Fibroblast of the aortic adventitia (primary cell): ENCODE results near the gene SLC44A5. TPM values are rescaled to one million over a fixed set of nuclear protein-coding genes. Genes with fewer than 3 reads are reported as not detected.

Experiments
- DNase-seq: peaks from one replicate; pipeline ENCODE4 v3.0.0-alpha.2; 2010; ENCODE audit warnings: low read depth
- H3K4me3 ChIP-seq: 2 replicates; pipeline ENCODE4 v1.5.1; 2011; ENCODE audit warnings: low read depth, mild to moderate bottlenecking, control low read depth, low read length, moderate library complexity
- CTCF ChIP-seq: IDR thresholded peaks from 2 replicates; pipeline ENCODE4 v1.5.1; 2011; ENCODE audit warnings: mild to moderate bottlenecking, low read length, control low read depth, inconsistent platforms; ENCODE audit not compliant: insufficient read depth
- total RNA-seq: library from RNA; depleted of rRNA; stranded (reverse); fragments of >200 nt; gene quantifications from 2 replicates; pipeline ENCODE4 v1.2.3, GENCODE V29; 2012; ENCODE audit warnings: low replicate concordance

Gene SLC44A5
- total RNA-seq, 1 donor, result 0.45 TPM

GRCh38 chr1:75630998-75631397 lies 20.1 kb upstream of the SLC44A5 start:
- no peak overlapping the region for H3K4me3 ChIP-seq
- TF ChIP-seq CTCF, result no peak

GRCh38 chr1:75630004-75630594 lies 19.2 kb upstream of the SLC44A5 start:
- H3K4me3 ChIP-seq, result no peak overlapping the region
- TF ChIP-seq CTCF, result no peak
- no peak for DNase-seq

More at GRCh38 chr1:75630998-75631397, 20.1 kb upstream of the SLC44A5 start:
- DNase-seq, result no peak

- no peak for DNase-seq
- H3K4me3 ChIP-seq, result no peak overlapping the region
- TF ChIP-seq CTCF, result no peak
Measured at GRCh38 chr1:75625795-75626194, 14.9 kb upstream of the SLC44A5 start.

GRCh38 chr1:75618382-75618781 lies 7.5 kb upstream of the SLC44A5 start:
- DNase-seq, result no peak
- no peak for TF ChIP-seq CTCF

GRCh38 chr1:75616436-75617433 lies 5.8 kb upstream of the SLC44A5 start:
- H3K4me3 ChIP-seq, result peak overlapping the region; percentile 17
- peak; percentile 41 for DNase-seq

More at GRCh38 chr1:75618382-75618781, 7.5 kb upstream of the SLC44A5 start:
- no peak overlapping the region for H3K4me3 ChIP-seq

More at GRCh38 chr1:75616436-75617433, 5.8 kb upstream of the SLC44A5 start:
- no peak for TF ChIP-seq CTCF
